SK-N-MC (cell line): ENCODE measurements around the gene DEF6.

Experiments
- EZH2 ChIP-seq: fragments of 200-600 bp; sonication (generic); IDR thresholded peaks from one replicate; pipeline ENCODE4 v1.6.1; 2017; ENCODE audit warnings: antibody characterized with exemption
- FOXP2 ChIP-seq: optimal IDR thresholded peaks from 2 replicates; pipeline ENCODE3; 2011; ENCODE audit warnings: mild to moderate bottlenecking, moderate library complexity; ENCODE audit not compliant: insufficient read depth; ENCODE audit errors: extremely low read length, control extremely low read depth
- POLR2AphosphoS5 ChIP-seq: IDR thresholded peaks from 2 replicates; pipeline ENCODE4 v1.6.1; 2012; ENCODE audit warnings: mild to moderate bottlenecking, low read depth, low read length, borderline replicate concordance

GRCh38 chr6:35318196-35319171 lies 20.9 kb downstream of the DEF6 start:
- peak; percentile 36; the same call in 1 of the 2 replicates for TF ChIP-seq POLR2AphosphoS5
- TF ChIP-seq EZH2, result no peak
- TF ChIP-seq FOXP2, result no peak
